H1 (cell line): Measurements from ENCODE around the gene SNF8.

Experiments used
- CEBPB ChIP-seq: IDR thresholded peaks from 2 replicates; pipeline ENCODE4 v1.6.1; 2012; ENCODE audit warnings: low read depth, low read length
- CHD2 ChIP-seq: IDR thresholded peaks from 2 replicates; pipeline ENCODE4 v1.6.1; 2012; ENCODE audit warnings: low read length, improper control_type of control experiment
- CTCF ChIP-seq, 3 experiments: IDR thresholded peaks; 1 replicate in 2 of 3; 2 replicates in 1 of 3; pipeline versions ENCODE4 v1.5.1 to v1.6.1; 2011; ENCODE audit warnings: low read length in 3 of 3, mild to moderate bottlenecking in 3 of 3, inconsistent platforms in 2 of 3, low read depth in 1 of 3, moderate library complexity in 1 of 3; ENCODE audit not compliant: insufficient read depth in 1 of 3; ENCODE audit errors: control extremely low read depth in 1 of 3
- EZH2 ChIP-seq: fragments of 200-600 bp; sonication (generic); IDR thresholded peaks from 2 replicates; pipeline ENCODE4 v1.7.1; 2012; ENCODE audit warnings: low read depth, mild to moderate bottlenecking, moderate library complexity, low read length, inconsistent platforms; ENCODE audit not compliant: severe bottlenecking
- POLR2AphosphoS5 ChIP-seq: IDR thresholded peaks from 2 replicates; pipeline ENCODE4 v1.6.1; 2011; ENCODE audit warnings: low read depth, low read length
- RAD21 ChIP-seq, 2 experiments: IDR thresholded peaks in 1 of 2; conservative IDR thresholded peaks in 1 of 2; 2 replicates each; pipeline ENCODE4 v1.6.1; 2011; ENCODE audit warnings: low read depth in 2 of 2, low read length in 2 of 2, improper control_type of control experiment in 1 of 2, inconsistent platforms in 1 of 2, mild to moderate bottlenecking in 1 of 2, moderate library complexity in 1 of 2
- RBBP5 ChIP-seq: IDR thresholded peaks from 2 replicates; pipeline ENCODE4 v1.7.1; 2012; ENCODE audit warnings: low read depth, mild to moderate bottlenecking, inconsistent platforms, low read length, moderate library complexity, borderline replicate concordance
- RNF2 ChIP-seq: fragments of 200-900, 300-1000 bp; sonication (generic); IDR thresholded peaks from 2 replicates; pipeline ENCODE4 v1.7.1; 2016; ENCODE audit warnings: borderline replicate concordance, low read depth, mild to moderate bottlenecking, antibody characterized with exemption, low read length; ENCODE audit not compliant: poor library complexity, severe bottlenecking; ENCODE audit errors: missing control alignments
- SP2 ChIP-seq: IDR thresholded peaks from 2 replicates; pipeline ENCODE4 v1.6.1; 2012; ENCODE audit warnings: mild to moderate bottlenecking, low read length, inconsistent platforms

- TF ChIP-seq CEBPB: no peak
- no peak for TF ChIP-seq RNF2
- no peak for TF ChIP-seq CTCF (IDR thresholded peaks at IDR 0.05; ENCODE audit: control extremely low read depth in 1 of 3, insufficient read depth in 1 of 3, low read depth in 1 of 3, low read length in 3 of 3)
- TF ChIP-seq EZH2: no peak
- no peak for TF ChIP-seq SP2
- no peak for TF ChIP-seq POLR2AphosphoS5
- TF ChIP-seq RAD21 (IDR thresholded peaks at IDR 0.05 in 1 of 2, conservative IDR thresholded peaks at IDR 0.05 in 1 of 2; ENCODE audit: low read depth in 2 of 2, low read length in 2 of 2): no peak
- no peak for TF ChIP-seq CHD2
- no peak for TF ChIP-seq RBBP5
Observed at GRCh38 chr17:48894886-48895285, 49.8 kb downstream of the SNF8 start.
